WTC11 (cell line): ENCODE results near the gene OPA1. TPM values are rescaled to one million over a fixed set of nuclear protein-coding genes. Genes with fewer than 3 reads are reported as not detected.

Source experiments
- ATAC-seq: fragments of 200-7000 bp; cut with Tn5 transposase; 2 replicates; pipeline ENCODE4 v1.10.0; 2021; ENCODE audit warnings: mild to moderate bottlenecking, moderate library complexity
- Bru-seq: library from RNA; stranded (reverse); fragments of 400-500 nt; gene quantifications from one replicate; lab custom pipeline; 2021; lab: Mats Ljungman, UMichigan
- CTCF ChIA-PET: fragments of 300-600 bp; sonication (Branson Sonifier 250); formaldehyde crosslinking; loops from one replicate; lab custom pipeline; 2021; ENCODE audit warnings: antibody characterized with exemption; lab: Charles Lee
- POLR2A ChIA-PET: fragments of 350-600 bp; sonication (Branson Sonifier 250); formaldehyde crosslinking; loops from one replicate; lab custom pipeline; 2021; ENCODE audit warnings: antibody characterized with exemption; lab: Charles Lee
- DNase-seq: peaks from one replicate; pipeline ENCODE4 v3.0.0; 2021; ENCODE audit warnings: low spot score
- H3K27ac Mint-ChIP-seq: 2 replicates; pipeline ENCODE4 v1.8.0; 2021; ENCODE audit warnings: mixed read lengths
- H3K27me3 Mint-ChIP-seq: 2 replicates; pipeline ENCODE4 v1.8.0; 2021; ENCODE audit warnings: low read depth, mild to moderate bottlenecking, moderate library complexity, mixed read lengths
- H3K36me3 Mint-ChIP-seq: 2 replicates; pipeline ENCODE4 v1.8.0; 2021; ENCODE audit warnings: mixed read lengths
- H3K4me1 Mint-ChIP-seq: 2 replicates; pipeline ENCODE4 v1.8.0; 2022; ENCODE audit warnings: mixed read lengths
- H3K4me3 Mint-ChIP-seq: 2 replicates; pipeline ENCODE4 v1.8.0; 2021; ENCODE audit warnings: mild to moderate bottlenecking, moderate library complexity, mixed read lengths
- H3K9me3 Mint-ChIP-seq: 2 replicates; pipeline ENCODE4 v1.8.0; 2021; ENCODE audit warnings: mixed read lengths
- ATF1 ChIP-seq: sonication (generic); formaldehyde crosslinking; IDR thresholded peaks from 2 replicates; pipeline ENCODE4 v1.8.1; 2023; ENCODE audit warnings: mild to moderate bottlenecking, moderate library complexity, missing genetic modification reagents
- FOXK1 ChIP-seq: sonication (generic); formaldehyde crosslinking; IDR thresholded peaks from 2 replicates; pipeline ENCODE4 v1.8.0; 2022; ENCODE audit warnings: mild to moderate bottlenecking, moderate library complexity, missing genetic modification reagents
- GRHL2 ChIP-seq: fragments of 250-450 bp; sonication (Bioruptor Pico); IDR thresholded peaks from 2 replicates; pipeline ENCODE4 v1.8.0; 2022; ENCODE audit warnings: mild to moderate bottlenecking, moderate library complexity; ENCODE audit not compliant: insufficient replicate concordance, severe bottlenecking
- GTF2I ChIP-seq: fragments of 250-450 bp; sonication (Bioruptor Pico); conservative IDR thresholded peaks from 2 replicates; pipeline ENCODE4 v1.4.0; 2021; ENCODE audit warnings: mild to moderate bottlenecking
- NFE2L1 ChIP-seq: sonication (generic); formaldehyde crosslinking; IDR thresholded peaks from 2 replicates; pipeline ENCODE4 v1.8.1; 2023; ENCODE audit warnings: missing genetic modification reagents
- NR3C1 ChIP-seq: sonication (generic); formaldehyde crosslinking; conservative IDR thresholded peaks from 2 replicates; pipeline ENCODE4 v1.8.1; 2023; ENCODE audit warnings: low read depth, mild to moderate bottlenecking, missing genetic modification reagents
- RORB ChIP-seq: fragments of 250-450 bp; sonication (Bioruptor Pico); IDR thresholded peaks from 2 replicates; pipeline ENCODE4 v1.9.0; 2021; ENCODE audit warnings: mild to moderate bottlenecking
- ZNF138 ChIP-seq: sonication (generic); formaldehyde crosslinking; conservative IDR thresholded peaks from 2 replicates; pipeline ENCODE4 v1.8.1; 2022; ENCODE audit warnings: mild to moderate bottlenecking, moderate library complexity, missing genetic modification reagents
- ZNF232 ChIP-seq: sonication (generic); formaldehyde crosslinking; IDR thresholded peaks from 2 replicates; pipeline ENCODE4 v1.8.0; 2022; ENCODE audit warnings: mild to moderate bottlenecking, missing genetic modification reagents
- ZNF671 ChIP-seq: fragments of 250-450 bp; sonication (Bioruptor Pico); IDR thresholded peaks from 2 replicates; pipeline ENCODE4 v1.8.0; 2021; ENCODE audit warnings: mild to moderate bottlenecking
- long read RNA-seq, 3 experiments: library from RNA in 1 of 3; library from capped mRNA in 1 of 3; library from polyadenylated mRNA in 1 of 3; unstranded in 2 of 3; stranded (forward) in 1 of 3; transcript quantifications; one replicate each; pipeline ENCODE4 v2.0.0, GENCODE V29; 2021
- total RNA-seq: library from RNA; stranded (reverse); gene quantifications from 3 replicates; pipeline ENCODE4 v1.2.3, GENCODE V29; 2021
- TF ChIP-seq, protein P1 (sequence below): sonication (generic); formaldehyde crosslinking; IDR thresholded peaks from 2 replicates; pipeline ENCODE4 v1.8.0; 2023; ENCODE audit warnings: mild to moderate bottlenecking, missing genetic modification reagents
- TF ChIP-seq, protein P2 (sequence below): sonication (generic); formaldehyde crosslinking; IDR thresholded peaks from 2 replicates; pipeline ENCODE4 v1.8.0; 2022; ENCODE audit warnings: mild to moderate bottlenecking, missing genetic modification reagents
- TF ChIP-seq, protein P3 (sequence below): sonication (generic); formaldehyde crosslinking; conservative IDR thresholded peaks from 2 replicates; pipeline ENCODE4 v1.8.1; 2023; ENCODE audit warnings: mild to moderate bottlenecking, low read depth, missing genetic modification reagents, moderate library complexity
- TF ChIP-seq, protein P4 (sequence below): fragments of 250-450 bp; sonication (Bioruptor Pico); IDR thresholded peaks from 2 replicates; pipeline ENCODE4 v1.9.0; 2021; ENCODE audit warnings: mild to moderate bottlenecking
- TF ChIP-seq, protein P5 (sequence below): sonication (generic); formaldehyde crosslinking; IDR thresholded peaks from 2 replicates; pipeline ENCODE4 v1.8.0; 2022; ENCODE audit warnings: missing genetic modification reagents
- TF ChIP-seq, protein P6 (sequence below): sonication (generic); formaldehyde crosslinking; IDR thresholded peaks from 2 replicates; pipeline ENCODE4 v1.8.1; 2023; ENCODE audit warnings: mild to moderate bottlenecking, missing genetic modification reagents, moderate library complexity

The OPA1 gene, protein sequence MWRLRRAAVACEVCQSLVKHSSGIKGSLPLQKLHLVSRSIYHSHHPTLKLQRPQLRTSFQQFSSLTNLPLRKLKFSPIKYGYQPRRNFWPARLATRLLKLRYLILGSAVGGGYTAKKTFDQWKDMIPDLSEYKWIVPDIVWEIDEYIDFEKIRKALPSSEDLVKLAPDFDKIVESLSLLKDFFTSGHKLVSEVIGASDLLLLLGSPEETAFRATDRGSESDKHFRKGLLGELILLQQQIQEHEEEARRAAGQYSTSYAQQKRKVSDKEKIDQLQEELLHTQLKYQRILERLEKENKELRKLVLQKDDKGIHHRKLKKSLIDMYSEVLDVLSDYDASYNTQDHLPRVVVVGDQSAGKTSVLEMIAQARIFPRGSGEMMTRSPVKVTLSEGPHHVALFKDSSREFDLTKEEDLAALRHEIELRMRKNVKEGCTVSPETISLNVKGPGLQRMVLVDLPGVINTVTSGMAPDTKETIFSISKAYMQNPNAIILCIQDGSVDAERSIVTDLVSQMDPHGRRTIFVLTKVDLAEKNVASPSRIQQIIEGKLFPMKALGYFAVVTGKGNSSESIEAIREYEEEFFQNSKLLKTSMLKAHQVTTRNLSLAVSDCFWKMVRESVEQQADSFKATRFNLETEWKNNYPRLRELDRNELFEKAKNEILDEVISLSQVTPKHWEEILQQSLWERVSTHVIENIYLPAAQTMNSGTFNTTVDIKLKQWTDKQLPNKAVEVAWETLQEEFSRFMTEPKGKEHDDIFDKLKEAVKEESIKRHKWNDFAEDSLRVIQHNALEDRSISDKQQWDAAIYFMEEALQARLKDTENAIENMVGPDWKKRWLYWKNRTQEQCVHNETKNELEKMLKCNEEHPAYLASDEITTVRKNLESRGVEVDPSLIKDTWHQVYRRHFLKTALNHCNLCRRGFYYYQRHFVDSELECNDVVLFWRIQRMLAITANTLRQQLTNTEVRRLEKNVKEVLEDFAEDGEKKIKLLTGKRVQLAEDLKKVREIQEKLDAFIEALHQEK
- total RNA-seq (64.6 to 84.7 TPM (median 77.6 TPM) in 3 replicates), Bru-seq, nascent RNA (percentile 85 among the genes with signal in this experiment)
- long read RNA-seq, experiment 1, full-length matches to known transcripts = 228 of 336 reads
- long read RNA-seq, experiment 1, partial matches to known transcripts = 42 of 336 reads
- long read RNA-seq, experiment 1, other reads (novel, unspliced or antisense) = 66 of 336 reads
- long read RNA-seq, experiment 2, full-length matches to known transcripts = 28 of 91 reads
- long read RNA-seq, experiment 2, partial matches to known transcripts = 19 of 91 reads
- long read RNA-seq, experiment 2, other reads (novel, unspliced or antisense) = 44 of 91 reads
- long read RNA-seq, experiment 3, full-length matches to known transcripts = 9 of 22 reads
- long read RNA-seq, experiment 3, partial matches to known transcripts = 6 of 22 reads
- long read RNA-seq, experiment 3, other reads (novel, unspliced or antisense) = 7 of 22 reads

DNA sequence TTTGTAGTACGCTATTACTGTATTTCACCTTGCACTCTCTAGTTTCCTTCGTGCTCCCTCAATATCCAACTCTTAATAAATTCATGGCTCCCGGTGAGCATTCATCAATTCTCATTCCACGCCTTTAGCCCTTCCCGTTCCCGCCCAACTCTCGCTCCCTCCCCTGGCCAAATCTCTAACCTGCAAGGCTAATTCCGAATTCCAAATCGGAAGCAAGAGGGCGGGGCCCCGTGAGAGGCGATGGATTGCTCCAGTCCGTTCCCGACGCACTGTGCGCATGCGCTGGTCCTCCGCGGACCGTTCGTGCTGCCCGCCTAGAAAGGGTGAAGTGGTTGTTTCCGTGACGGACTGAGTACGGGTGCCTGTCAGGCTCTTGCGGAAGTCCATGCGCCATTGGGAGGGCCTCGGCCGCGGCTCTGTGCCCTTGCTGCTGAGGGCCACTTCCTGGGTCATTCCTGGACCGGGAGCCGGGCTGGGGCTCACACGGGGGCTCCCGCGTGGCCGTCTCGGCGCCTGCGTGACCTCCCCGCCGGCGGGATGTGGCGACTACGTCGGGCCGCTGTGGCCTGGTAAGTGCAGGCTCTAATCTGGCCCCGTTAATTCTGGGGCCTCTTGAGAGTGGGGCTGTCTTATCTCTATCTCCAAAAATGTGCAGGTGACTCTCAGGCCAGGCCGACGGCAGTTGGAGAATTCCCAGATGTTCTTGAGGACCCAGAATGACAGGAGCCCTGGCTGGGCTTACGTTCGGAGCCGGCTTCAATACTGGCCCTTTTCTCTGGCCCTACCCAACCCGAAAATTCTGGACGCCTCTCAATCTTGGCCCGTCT lies at the start of gene OPA1:
Gene OPA1, plus strand, starts transcription at position 368 of the 827 bp plus-strand sequence. Its CDS starts 170 bp downstream, at position 538.
- peak within 1 kb of the TSS; percentile 80 for H3K27ac Mint-ChIP-seq
- no peaks in the 10 kb centered on the region for H3K9me3 Mint-ChIP-seq
- H3K27me3 Mint-ChIP-seq = peaks cover 14% of the 10 kb centered on the region
- ATAC-seq (peak; percentile 94), DNase-seq (peak; percentile 99)
- H3K4me1 Mint-ChIP-seq = peaks cover 34% of the 10 kb centered on the region
- H3K4me3 Mint-ChIP-seq = peak within 1 kb of the TSS; percentile 95
- CTCF ChIA-PET = no interaction called here
- POLR2A ChIA-PET = no interaction called here
- peaks cover 9% of the 10 kb centered on the region for H3K36me3 Mint-ChIP-seq
- TF ChIP-seq, protein P1, sequence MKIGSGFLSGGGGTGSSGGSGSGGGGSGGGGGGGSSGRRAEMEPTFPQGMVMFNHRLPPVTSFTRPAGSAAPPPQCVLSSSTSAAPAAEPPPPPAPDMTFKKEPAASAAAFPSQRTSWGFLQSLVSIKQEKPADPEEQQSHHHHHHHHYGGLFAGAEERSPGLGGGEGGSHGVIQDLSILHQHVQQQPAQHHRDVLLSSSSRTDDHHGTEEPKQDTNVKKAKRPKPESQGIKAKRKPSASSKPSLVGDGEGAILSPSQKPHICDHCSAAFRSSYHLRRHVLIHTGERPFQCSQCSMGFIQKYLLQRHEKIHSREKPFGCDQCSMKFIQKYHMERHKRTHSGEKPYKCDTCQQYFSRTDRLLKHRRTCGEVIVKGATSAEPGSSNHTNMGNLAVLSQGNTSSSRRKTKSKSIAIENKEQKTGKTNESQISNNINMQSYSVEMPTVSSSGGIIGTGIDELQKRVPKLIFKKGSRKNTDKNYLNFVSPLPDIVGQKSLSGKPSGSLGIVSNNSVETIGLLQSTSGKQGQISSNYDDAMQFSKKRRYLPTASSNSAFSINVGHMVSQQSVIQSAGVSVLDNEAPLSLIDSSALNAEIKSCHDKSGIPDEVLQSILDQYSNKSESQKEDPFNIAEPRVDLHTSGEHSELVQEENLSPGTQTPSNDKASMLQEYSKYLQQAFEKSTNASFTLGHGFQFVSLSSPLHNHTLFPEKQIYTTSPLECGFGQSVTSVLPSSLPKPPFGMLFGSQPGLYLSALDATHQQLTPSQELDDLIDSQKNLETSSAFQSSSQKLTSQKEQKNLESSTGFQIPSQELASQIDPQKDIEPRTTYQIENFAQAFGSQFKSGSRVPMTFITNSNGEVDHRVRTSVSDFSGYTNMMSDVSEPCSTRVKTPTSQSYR (CRISPR knock-in tag) = no peak
- TF ChIP-seq, protein P2, sequence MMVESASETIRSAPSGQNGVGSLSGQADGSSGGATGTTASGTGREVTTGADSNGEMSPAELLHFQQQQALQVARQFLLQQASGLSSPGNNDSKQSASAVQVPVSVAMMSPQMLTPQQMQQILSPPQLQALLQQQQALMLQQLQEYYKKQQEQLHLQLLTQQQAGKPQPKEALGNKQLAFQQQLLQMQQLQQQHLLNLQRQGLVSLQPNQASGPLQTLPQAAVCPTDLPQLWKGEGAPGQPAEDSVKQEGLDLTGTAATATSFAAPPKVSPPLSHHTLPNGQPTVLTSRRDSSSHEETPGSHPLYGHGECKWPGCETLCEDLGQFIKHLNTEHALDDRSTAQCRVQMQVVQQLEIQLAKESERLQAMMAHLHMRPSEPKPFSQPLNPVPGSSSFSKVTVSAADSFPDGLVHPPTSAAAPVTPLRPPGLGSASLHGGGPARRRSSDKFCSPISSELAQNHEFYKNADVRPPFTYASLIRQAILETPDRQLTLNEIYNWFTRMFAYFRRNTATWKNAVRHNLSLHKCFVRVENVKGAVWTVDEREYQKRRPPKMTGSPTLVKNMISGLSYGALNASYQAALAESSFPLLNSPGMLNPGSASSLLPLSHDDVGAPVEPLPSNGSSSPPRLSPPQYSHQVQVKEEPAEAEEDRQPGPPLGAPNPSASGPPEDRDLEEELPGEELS (CRISPR knock-in tag) = peak; percentile 82; the same call in 1 of the 2 replicates
- TF ChIP-seq FOXK1 (CRISPR knock-in tag) = peak; percentile 97
- TF ChIP-seq ZNF138 (CRISPR knock-in tag) = no peak
- no peak for TF ChIP-seq GRHL2 (CRISPR knock-in tag)
- TF ChIP-seq, protein P3, sequence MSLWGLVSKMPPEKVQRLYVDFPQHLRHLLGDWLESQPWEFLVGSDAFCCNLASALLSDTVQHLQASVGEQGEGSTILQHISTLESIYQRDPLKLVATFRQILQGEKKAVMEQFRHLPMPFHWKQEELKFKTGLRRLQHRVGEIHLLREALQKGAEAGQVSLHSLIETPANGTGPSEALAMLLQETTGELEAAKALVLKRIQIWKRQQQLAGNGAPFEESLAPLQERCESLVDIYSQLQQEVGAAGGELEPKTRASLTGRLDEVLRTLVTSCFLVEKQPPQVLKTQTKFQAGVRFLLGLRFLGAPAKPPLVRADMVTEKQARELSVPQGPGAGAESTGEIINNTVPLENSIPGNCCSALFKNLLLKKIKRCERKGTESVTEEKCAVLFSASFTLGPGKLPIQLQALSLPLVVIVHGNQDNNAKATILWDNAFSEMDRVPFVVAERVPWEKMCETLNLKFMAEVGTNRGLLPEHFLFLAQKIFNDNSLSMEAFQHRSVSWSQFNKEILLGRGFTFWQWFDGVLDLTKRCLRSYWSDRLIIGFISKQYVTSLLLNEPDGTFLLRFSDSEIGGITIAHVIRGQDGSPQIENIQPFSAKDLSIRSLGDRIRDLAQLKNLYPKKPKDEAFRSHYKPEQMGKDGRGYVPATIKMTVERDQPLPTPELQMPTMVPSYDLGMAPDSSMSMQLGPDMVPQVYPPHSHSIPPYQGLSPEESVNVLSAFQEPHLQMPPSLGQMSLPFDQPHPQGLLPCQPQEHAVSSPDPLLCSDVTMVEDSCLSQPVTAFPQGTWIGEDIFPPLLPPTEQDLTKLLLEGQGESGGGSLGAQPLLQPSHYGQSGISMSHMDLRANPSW (CRISPR knock-in tag) = no peak
- TF ChIP-seq, protein P4, sequence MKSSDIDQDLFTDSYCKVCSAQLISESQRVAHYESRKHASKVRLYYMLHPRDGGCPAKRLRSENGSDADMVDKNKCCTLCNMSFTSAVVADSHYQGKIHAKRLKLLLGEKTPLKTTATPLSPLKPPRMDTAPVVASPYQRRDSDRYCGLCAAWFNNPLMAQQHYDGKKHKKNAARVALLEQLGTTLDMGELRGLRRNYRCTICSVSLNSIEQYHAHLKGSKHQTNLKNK (CRISPR knock-in tag) = no peak
- TF ChIP-seq ZNF671 = no peak
- TF ChIP-seq NFE2L1 (CRISPR knock-in tag) = no peak
- TF ChIP-seq ATF1 (CRISPR knock-in tag) = no peak
- TF ChIP-seq, protein P5, sequence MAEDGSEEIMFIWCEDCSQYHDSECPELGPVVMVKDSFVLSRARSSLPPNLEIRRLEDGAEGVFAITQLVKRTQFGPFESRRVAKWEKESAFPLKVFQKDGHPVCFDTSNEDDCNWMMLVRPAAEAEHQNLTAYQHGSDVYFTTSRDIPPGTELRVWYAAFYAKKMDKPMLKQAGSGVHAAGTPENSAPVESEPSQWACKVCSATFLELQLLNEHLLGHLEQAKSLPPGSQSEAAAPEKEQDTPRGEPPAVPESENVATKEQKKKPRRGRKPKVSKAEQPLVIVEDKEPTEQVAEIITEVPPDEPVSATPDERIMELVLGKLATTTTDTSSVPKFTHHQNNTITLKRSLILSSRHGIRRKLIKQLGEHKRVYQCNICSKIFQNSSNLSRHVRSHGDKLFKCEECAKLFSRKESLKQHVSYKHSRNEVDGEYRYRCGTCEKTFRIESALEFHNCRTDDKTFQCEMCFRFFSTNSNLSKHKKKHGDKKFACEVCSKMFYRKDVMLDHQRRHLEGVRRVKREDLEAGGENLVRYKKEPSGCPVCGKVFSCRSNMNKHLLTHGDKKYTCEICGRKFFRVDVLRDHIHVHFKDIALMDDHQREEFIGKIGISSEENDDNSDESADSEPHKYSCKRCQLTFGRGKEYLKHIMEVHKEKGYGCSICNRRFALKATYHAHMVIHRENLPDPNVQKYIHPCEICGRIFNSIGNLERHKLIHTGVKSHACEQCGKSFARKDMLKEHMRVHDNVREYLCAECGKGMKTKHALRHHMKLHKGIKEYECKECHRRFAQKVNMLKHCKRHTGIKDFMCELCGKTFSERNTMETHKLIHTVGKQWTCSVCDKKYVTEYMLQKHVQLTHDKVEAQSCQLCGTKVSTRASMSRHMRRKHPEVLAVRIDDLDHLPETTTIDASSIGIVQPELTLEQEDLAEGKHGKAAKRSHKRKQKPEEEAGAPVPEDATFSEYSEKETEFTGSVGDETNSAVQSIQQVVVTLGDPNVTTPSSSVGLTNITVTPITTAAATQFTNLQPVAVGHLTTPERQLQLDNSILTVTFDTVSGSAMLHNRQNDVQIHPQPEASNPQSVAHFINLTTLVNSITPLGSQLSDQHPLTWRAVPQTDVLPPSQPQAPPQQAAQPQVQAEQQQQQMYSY (CRISPR knock-in tag) = no peak
- no peak for TF ChIP-seq GTF2I (CRISPR knock-in tag)
- TF ChIP-seq, protein P6, sequence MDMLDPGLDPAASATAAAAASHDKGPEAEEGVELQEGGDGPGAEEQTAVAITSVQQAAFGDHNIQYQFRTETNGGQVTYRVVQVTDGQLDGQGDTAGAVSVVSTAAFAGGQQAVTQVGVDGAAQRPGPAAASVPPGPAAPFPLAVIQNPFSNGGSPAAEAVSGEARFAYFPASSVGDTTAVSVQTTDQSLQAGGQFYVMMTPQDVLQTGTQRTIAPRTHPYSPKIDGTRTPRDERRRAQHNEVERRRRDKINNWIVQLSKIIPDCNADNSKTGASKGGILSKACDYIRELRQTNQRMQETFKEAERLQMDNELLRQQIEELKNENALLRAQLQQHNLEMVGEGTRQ (CRISPR knock-in tag) = peak; percentile 39; the same call in 1 of the 2 replicates
- TF ChIP-seq ZNF232 = no peak
- no peak for TF ChIP-seq NR3C1 (CRISPR knock-in tag)
- no peak for TF ChIP-seq RORB (CRISPR knock-in tag)
